HG03457 (cell line): ENCODE results near the gene FIBP.
"Not testable (repeated sequence)": the region's sequence is repeated elsewhere in the genome, so short reads cannot be mapped to it uniquely, and the experiment has no call there.

Experiments used
- ATAC-seq: cut with Tn5 transposase; IDR thresholded peaks from one replicate; pipeline ENCODE4 v1.9.1; 2021; ENCODE audit warnings: moderate number of reproducible peaks; ENCODE audit not compliant: unreplicated experiment

Gene FIBP

GRCh38 chr11:65849366-65849765 lies 38.9 kb downstream of the FIBP start:
- ATAC-seq: no peak

GRCh38 chr11:65848693-65849092 lies 39.6 kb downstream of the FIBP start:
- not testable (repeated sequence) for ATAC-seq

- ATAC-seq: no peak
Observed at GRCh38 chr11:65847746-65848145, 40.5 kb downstream of the FIBP start.

- no peak for ATAC-seq
Observed at GRCh38 chr11:65844231-65844872, 43.9 kb downstream of the FIBP start.

- no peak for ATAC-seq
Observed at GRCh38 chr11:65843811-65844210, 44.5 kb downstream of the FIBP start.

GRCh38 chr11:65842144-65842543 lies 46.1 kb downstream of the FIBP start:
- no peak for ATAC-seq

GRCh38 chr11:65834202-65834601 lies 54.1 kb downstream of the FIBP start:
- no peak for ATAC-seq
